SH-SY5Y (cell line): Measurements from ENCODE around the gene ALCAM.

ENCODE experiments used
- GATA2 ChIP-seq: IDR thresholded peaks from 2 replicates; pipeline ENCODE4 v1.6.1; 2011; ENCODE audit warnings: mild to moderate bottlenecking, low read depth, low read length
- GATA3 ChIP-seq: IDR thresholded peaks from 2 replicates; pipeline ENCODE4 v1.6.1; 2011; ENCODE audit warnings: low read depth, mild to moderate bottlenecking, low read length, moderate library complexity

GRCh38 chr3:105353485-105354161, 13.1 kb upstream of the ALCAM start:
- no peak for TF ChIP-seq GATA3
- TF ChIP-seq GATA2 = no peak
